GM10266 (cell line): ENCODE results near the gene ITGA4.

ENCODE experiments used
- DNase-seq: peaks from one replicate; pipeline ENCODE4 v3.0.0; 2012; ENCODE audit errors: extremely low spot score
- TF ChIP-seq, protein P1 (sequence below): IDR thresholded peaks from 2 replicates; pipeline ENCODE4 v1.5.1; 2012; ENCODE audit warnings: mild to moderate bottlenecking, low read depth; ENCODE audit not compliant: control insufficient read depth, insufficient read depth; ENCODE audit errors: missing control alignments

Gene ITGA4

GRCh38 chr2:181421464-181421863, 35.7 kb upstream of the ITGA4 start:
- TF ChIP-seq, protein P1, sequence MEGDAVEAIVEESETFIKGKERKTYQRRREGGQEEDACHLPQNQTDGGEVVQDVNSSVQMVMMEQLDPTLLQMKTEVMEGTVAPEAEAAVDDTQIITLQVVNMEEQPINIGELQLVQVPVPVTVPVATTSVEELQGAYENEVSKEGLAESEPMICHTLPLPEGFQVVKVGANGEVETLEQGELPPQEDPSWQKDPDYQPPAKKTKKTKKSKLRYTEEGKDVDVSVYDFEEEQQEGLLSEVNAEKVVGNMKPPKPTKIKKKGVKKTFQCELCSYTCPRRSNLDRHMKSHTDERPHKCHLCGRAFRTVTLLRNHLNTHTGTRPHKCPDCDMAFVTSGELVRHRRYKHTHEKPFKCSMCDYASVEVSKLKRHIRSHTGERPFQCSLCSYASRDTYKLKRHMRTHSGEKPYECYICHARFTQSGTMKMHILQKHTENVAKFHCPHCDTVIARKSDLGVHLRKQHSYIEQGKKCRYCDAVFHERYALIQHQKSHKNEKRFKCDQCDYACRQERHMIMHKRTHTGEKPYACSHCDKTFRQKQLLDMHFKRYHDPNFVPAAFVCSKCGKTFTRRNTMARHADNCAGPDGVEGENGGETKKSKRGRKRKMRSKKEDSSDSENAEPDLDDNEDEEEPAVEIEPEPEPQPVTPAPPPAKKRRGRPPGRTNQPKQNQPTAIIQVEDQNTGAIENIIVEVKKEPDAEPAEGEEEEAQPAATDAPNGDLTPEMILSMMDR = no peak

DNA sequence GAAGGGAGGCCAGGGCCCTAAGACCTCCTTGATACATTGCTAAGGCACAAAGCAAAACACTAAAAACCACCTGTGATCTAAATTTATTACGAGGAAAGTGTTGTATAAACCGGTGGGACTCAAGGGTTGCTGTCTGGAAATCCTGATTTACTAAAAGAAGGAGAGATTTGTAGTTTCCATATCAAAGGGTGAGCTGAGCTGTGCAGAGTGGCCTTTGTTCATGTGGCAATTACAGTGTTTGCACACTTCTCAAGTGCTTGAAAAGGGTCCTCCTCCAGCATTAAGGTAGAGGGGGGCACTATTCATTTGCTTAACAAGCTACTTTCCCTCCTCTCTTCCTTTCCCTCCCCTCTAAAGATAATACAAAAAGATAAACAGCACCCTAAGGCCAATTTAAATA, 30.5 kb upstream of the ITGA4 start:
- no peak for DNase-seq
- TF ChIP-seq, protein P1 = no peak

More at GRCh38 chr2:181421464-181421863, 35.7 kb upstream of the ITGA4 start:
- DNase-seq = no peak

DNA sequence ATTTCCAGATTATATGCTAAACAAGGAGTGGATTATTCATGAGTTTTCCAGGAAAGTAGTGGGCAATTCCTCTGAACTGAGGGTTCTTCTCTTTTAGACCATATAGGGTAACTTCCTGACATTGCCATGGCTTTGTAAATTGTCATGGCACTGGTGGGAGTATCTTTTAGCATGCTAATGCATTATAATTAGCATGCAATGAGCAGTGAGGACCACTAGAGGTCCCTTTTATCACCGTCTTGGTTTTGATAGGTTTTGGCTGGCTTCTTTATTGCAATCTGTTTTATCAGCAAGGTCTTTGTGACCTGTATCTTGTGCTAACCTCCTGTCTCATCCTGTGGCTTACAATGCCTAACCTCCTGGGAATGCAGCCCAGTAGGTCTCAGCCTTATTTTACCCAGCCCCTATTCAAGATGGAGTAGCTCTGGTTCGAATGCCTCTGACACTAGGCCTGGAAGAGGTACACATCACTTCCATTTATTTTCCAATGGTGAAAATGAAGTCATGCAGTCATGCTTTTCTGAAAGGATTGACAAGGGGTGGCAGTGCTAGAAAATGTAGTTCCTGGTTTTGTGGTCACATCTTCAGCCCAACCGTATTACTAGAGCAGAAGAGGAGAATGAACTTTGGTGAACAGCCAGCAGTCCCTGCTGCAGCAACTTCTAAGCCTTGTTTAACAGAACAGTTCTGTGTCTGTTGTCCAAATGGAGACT, 26.6 kb upstream of the ITGA4 start:
- TF ChIP-seq, protein P1 = peak; percentile 16
- no peak for DNase-seq

DNA sequence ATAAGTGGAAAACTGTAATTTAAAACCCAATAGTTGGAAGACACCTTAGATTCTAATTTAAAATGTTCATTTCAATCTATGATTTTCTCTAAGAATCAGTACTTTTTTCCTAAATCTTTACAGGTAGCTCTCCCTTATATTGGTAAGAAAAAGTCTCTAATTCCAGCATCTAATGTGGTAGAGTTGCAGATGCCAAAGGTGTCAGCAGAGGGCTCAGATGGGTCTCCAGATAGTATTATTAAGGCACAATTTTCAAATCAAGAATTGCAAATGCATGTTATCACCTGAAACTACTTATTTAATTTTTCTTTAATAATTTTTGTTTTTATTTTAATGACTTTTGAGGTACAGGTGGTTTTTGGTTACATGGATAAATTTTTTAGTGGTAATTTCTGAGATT, 25.5 kb upstream of the ITGA4 start:
- TF ChIP-seq, protein P1 = no peak
- DNase-seq = no peak

GRCh38 chr2:181438261-181438660, 18.9 kb upstream of the ITGA4 start:
- DNase-seq = no peak
- TF ChIP-seq, protein P1 = peak; percentile 14

DNA sequence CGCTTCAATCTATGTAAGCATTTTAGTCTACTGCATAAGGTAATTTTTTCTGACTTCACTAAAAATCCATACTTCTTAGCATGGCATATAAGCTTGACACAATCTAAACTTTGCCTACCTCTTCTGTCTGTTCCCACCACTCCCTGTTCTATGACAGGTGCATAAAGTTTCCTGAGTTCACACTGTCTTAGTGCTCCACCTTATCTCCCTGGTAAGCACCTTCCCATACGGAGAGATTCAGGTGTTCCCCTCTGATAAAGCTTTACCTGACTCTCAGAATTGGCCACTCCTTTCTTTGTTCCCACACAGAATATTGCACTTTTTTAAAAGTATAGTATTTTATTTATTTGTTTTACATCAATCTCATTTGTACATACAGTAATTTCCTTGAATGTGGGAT, 16.8 kb upstream of the ITGA4 start:
- no peak for DNase-seq
- TF ChIP-seq, protein P1 = no peak

DNA sequence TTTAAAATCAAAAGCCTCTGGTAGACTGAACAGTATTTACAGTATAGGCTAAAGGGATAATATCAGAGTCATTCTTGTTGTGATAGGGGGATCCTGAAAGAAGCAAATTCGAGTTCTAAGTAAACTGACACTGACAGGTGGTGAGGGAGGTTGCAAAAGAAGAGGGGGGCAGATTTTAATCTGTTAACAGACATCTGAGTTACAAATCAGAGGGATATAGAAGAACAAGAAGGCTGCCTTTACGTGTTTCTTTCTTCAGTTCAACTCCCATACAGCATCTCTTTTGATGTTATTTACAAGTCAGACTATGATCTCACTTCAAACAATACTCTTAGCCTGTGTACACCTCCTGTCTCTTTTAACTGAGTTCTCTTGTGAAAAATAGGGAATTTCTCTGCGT, 16.3 kb upstream of the ITGA4 start:
- TF ChIP-seq, protein P1 = no peak
- no peak for DNase-seq
